GM19395 (cell line): ENCODE measurements around the gene ARHGAP42.
A peak's percentile ranks its signal among the peaks of the same experiment; 100 is the strongest.

Experiments used
- ATAC-seq: cut with Tn5 transposase; IDR thresholded peaks from one replicate; pipeline ENCODE4 v1.9.1; 2021; ENCODE audit warnings: mild to moderate bottlenecking, moderate library complexity; ENCODE audit not compliant: unreplicated experiment

Gene ARHGAP42

DNA sequence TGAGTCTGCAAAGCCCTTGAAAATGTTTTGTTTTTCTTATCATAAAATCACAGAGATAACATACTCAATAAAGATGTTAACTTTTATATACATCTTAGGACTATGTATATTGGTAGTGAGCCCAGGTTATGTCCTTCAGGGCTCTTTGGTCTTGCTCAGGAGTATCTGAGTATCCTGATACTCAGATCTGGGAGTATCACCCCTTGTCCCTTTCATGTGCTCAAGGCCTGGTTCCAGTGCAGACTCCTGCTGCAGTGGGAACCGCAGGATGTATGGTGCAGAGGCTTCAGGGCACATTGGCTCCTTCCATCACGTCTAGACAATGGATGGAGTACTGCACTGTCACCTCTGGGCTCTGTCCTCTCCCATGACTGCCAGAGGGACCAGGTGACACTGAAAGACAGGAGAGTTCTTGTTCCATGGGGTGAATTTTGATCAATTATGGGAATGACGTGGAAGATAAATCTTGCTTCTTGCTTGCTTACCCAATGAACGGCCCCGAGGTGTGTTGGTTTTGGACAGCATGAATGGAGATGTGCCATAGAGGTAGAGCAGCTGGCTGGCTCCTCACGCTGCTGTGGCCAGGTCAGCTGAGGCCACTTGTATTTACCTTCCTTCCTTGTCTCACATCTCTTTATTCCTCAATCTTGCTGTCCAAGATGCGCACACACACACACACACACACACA lies 215.5 kb downstream of the ARHGAP42 start:
- ATAC-seq: no peak

DNA sequence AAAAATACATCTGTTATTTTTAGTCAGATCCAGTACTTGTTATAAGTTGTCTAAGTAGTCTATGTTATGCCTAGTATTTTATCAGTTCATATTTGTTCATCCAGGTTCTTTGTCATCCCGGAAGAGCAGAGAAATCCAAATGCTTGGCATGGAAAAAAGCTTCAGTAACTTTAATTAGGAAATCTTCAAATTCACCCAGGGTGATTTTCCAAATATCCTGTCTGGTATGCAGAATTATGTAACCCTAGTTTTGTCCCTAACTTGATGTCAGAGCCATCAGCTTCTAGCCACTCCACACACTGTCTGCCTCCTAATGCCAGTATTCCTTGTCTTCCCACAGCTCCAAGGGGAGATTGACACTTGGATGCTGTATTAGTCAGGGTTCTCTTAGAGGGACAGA lies 216.2 kb downstream of the ARHGAP42 start:
- ATAC-seq: no peak

DNA sequence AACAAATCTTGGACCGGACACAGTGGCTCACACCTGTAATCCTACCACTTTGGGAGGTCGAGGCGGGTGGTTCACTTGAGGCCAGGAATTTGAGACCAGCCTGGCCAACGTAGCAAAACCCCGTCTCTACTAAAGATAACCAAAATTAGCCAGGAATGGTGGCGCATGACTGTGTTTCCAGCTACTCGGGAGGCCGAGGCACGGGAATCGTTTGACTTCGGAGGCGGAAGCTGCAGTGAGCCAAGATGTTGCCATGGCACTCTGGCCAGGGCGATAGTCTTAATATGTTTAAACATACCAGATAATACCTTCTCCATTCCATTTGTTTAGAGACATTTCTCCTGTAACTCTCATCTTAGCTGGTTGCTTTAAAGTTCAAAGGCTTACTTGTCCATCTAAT lies 218.6 kb downstream of the ARHGAP42 start:
- no peak for ATAC-seq

DNA sequence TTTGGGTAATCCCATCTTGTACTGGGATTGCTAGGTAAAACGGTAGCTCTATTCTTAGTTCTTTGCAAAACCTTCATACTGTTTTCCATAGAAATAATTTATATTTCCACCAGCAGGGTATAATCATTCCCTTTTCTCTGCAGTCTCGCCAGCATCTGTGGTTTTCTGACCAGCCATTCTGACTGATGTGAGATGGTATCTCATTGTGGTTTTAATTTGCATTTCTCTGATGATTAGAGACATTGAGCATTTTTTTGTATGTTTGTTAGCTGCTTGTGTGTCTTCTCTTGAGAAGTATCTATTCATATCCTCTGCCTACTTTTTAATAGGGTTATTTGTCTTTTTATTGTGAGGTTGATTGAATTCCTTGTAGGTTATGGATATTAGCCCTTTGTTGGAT lies 221.7 kb downstream of the ARHGAP42 start:
- ATAC-seq: peak; percentile 54

DNA sequence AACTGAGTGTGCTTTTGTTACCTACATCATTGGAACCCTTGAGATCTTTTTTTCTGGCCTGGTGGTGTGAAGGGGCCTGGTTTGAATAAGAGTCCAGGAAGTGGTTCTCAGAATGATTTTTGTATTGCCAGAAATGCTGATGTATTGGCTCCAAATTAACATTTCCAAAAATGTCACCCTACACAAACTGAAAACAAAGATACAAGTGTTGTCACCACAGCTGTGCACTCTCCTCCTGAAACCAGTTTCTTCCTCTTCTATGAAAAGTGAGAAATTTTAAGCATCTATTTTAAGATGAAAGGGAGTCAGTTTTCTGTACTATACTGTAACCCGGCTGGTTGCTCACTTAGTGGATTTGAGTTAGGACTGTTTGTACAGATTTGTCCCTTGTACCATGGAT lies 223.7 kb downstream of the ARHGAP42 start:
- ATAC-seq: peak; percentile 95

DNA sequence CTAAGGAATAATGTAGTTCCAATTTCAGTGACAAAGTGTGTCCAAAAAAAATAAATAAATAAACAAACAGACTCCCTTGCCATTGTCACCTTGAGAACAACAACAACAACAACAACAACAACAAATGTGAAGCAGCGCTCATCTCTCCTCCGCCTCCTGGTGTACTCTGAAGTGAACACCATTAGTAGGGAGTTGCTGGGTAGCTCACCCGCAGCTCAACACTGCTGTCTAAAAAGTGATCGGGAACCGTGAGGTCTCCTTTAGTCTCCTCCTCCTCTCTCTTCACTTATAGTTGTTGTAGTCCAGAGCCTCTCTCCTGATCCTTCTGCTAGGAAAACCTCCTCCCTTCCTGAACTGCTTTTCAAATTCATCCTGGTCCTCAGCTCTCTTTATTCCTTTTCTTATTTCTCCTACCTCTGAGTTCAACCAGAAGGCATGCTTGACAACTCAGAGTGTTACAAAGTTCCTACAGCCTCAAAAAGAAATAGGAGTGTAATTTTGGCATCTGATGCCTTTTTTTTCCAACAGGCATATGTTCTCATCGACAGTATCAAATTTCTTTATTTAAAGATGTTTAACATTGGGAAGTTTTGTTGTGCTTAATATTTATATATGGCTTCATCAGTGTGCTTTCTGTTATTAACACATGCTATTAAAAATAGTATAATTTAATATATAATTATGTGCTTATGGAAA lies 227.5 kb downstream of the ARHGAP42 start:
- ATAC-seq: no peak

DNA sequence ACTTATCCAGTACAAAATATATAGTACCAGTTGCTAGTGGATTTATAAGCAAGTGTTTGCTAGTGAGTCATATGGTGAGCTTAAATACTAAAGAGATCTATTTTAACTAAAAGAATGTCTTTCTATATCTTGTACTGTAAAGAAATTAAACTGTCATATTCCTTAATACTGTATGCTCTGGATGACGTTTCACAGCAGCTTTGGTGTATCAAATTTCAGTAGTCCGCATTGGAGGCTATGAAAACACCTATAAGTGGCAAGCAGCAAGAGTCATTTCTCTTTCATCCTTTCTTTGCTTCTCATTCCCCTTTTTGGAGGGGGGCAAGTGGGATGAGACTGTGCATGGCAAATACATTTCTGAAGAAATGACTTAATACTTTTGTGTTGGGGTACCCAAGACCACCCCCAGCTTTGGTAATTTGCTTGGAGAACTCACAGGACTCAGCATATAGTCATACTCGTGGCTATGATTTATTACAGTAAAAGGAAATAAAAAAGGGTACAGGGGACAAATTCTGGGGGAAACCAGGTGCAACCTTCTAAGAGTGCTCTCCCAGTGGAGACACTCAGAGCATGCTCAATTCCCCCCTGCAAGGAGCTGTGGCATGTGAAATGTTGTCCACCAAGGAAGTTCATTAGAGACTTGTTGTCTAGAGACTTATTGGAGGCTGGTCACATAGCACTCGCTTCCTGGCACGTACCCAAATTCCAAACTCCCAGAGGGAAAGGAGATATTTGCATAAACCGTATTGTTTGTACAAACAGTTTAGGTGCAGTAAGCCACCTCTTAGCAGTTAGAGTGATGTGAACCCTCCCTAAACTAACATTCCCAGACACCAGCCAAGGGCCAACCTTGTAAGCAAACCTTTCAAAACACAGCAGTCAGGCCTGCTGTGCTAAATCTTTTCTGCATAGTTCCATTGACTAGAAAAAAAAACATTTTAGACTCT lies 231.7 kb downstream of the ARHGAP42 start:
- no peak for ATAC-seq

DNA sequence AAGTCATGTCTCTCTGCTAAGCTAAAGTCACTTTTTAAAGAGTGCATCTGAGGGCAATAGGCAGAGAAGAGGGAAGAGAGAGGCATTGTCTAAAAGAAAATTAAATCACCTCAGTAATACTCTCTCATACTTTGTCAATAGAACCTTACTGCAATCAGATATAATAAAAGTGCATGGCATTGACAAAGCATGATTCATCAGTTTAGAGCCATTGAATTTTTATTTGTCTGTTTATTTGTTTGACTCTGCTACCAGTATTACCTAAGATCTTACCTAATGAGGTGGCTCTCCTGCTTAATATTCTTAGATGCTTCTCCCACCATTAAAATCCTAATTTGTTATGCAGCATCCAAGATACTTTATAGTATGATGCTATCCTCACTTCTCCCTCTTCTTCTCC lies 233.5 kb downstream of the ARHGAP42 start:
- no peak for ATAC-seq

DNA sequence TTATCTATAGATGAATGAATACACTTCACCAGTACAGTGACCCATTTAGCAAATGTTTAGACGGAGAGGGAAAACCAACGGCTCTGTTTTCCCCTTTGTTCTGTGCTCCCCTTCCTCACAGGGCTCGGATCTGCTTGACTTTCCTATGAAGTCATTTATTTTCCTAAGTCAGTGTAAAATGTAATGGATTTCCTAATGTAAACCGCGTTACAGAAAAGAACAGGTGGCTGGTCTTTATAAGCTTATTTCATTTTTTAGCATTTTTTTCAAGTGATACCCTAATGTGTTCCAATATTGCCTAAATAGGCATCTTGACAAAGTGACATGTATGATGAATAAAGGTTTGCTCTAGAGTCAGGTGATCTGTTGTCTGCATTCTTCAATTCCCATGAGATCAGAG lies 235.0 kb downstream of the ARHGAP42 start:
- ATAC-seq: no peak

DNA sequence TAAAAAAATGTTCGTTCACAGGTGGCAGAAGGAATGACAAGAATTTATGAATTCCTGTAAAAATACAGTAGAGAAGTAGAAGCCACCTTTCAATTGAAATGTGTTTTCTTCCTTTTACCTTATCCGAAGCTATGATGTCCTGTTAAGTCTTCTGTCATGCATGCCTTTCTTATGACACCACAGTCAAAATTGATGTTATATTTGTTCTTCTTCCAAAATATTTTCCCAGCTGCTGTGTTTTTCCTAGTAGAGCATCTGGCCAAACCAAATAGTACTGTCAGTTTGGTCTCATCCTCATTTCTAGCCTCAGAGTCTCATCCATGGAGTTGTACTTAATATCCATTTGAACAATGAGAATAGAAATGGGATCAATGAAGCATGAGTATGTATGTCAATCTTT lies 236.5 kb downstream of the ARHGAP42 start:
- ATAC-seq: no peak

DNA sequence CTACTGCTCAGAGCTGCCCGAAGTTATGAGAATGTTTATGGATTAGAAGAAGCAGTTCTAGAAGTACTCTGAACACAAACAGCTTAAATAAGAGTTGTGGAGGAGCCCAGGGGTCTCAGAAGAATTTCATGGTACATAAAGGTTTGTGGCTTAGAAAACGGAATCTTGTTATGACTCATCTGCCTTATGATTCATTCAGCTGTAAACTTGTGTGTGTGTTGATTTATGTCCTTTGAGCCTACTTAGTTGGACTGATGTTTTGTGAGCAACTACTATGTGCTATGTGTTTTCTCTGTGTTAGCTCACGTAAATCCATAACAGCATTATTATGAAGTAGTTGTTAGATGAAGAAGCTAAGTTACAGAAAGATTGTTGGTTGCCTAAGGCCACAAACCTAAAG lies 238.8 kb downstream of the ARHGAP42 start:
- ATAC-seq: peak; percentile 87

DNA sequence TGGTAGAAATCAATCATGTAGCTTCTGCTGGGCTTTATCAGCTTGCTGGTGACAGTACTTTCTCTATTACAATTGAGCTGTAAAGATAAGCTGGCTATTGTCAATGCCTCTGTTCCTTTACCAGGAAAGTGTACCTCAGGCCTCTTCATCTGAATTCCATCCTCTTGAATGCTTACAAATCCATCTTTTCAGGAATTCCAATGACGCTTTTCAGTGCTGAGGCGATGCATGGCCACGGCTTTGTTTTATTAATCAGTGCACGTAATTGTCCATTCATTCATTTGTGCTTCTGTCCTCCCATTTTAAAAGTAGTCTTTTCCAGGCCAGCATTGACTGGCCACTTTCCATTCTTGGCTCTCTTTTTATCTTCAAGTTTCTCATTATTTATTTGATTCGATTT lies 240.5 kb downstream of the ARHGAP42 start:
- no peak for ATAC-seq

DNA sequence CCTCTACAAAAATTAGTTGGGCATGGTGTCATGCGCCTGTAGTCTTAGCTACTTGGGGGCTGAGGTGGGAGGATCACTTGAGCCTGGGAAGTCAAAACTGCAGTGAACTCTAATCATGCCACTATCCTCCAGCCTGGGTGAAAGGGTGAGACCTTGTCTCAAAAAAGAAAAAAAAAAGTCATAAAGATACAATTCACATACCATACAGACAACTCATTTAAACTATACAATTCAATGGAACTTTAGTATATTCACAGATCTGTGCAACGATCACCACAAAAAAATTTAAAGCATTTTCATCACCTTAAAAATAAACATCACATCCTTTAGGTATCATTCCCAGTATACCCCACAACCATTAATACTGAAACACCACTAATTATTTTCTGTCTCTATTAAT lies 241.3 kb downstream of the ARHGAP42 start:
- no peak for ATAC-seq

DNA sequence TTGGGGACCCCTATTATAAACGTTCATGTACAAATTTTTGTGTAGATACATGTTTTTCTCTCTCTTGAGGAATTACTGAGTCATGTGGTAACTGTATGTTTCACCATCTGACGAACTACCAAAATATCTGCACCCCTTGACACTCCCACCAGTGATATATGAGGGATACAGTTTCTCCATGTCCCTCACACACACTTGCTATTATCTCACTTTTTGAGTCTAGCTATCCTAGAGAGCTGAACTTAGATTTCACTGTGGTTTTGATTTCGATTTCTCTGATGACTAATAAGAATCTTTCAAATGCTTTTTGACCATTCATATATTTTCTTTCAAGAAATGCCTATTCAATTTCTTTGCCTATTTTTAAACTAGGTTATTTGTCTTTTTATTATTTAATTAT lies 242.3 kb downstream of the ARHGAP42 start:
- ATAC-seq: peak; percentile 70

DNA sequence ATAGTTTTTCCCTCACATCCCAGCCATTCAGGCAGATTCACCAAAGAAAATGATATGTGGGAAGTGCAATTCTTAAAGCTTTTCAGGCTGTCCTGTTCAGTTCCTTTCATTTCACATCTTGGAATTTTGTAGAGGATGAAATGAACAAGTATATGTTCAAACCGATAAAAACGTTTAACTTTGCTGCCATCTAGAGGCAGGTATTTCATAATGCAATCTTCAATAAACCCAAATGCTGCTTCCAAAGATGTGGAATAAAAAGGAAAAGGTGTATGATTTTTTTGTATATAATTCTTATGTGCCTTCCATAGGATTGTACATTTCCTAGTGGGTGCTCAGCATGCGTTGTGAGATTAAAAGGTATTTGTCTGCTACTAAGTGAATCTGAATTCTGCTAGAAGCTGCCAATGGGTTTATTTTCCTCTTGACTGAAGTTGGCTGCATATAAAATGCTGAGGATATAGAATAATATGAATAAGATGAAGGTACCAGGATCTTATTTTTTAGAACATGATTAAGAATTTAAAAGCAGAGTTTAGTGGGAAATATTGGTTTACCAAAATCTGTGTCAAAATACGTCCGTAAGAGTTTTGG lies 243.2 kb downstream of the ARHGAP42 start:
- no peak for ATAC-seq

DNA sequence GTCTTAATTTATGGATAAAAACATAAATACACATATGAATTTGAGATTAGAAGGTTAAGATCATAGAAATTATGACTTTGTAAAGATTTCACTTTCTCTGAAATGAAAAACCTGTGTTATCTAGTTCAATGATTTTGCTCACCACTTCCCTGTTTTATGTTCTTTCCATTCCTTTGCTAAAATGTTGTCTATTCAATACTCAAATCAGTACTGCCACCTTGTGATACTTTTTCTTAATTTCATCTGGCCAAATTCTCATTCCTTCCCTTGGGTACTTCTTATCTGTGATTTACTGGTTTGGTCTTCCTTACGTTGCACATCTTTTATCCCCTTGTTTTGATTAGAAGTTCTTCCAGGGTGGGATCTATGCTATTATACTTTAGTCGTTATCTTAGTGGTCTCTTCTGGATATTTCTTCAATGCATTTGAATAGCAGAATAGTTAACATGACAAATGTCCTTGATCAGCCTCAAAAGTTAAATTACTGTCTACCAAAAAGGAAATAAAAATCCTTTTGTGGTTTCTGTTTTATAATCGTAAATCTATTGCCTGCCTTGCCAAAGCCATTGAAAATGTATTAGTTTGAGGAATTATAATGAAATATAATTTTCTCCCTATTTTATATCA lies 245.5 kb downstream of the ARHGAP42 start:
- ATAC-seq: no peak

DNA sequence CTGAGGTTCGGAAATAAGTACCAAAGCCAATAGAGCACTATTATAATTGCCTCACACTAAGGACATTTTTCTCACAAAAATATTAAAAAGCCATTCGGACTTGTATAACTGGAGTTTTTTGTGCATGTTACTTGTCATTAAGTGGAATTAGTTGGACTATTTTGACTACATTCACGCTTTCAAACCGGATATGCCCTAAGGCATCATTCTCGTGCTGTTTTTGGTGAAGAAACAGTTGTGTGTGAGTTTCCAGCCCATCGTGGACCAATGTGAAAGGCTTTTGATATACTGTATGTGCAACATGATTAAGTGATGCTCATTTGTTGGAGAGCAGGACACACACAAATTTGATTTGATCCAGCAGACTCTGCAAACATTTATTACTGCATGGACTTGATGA lies 249.7 kb downstream of the ARHGAP42 start:
- ATAC-seq: no peak

DNA sequence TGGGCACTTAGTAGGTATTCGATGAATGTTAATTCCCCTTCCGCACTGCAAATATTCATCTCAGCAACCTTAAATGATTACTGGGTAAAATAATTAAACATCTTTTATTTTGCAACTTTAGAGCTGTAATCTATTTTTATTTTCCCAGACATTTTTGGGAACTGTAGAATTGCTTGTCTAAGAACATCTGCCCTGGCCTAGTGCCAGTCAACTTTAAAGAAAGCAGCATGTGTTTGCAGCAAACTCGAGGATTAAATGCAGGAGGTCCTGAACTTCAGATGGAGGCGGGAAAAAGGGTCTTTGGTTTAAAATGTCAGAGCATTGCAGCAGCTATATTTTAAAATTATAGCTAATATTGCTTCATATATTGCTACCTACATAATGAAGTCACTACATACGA lies 252.5 kb downstream of the ARHGAP42 start:
- no peak for ATAC-seq

DNA sequence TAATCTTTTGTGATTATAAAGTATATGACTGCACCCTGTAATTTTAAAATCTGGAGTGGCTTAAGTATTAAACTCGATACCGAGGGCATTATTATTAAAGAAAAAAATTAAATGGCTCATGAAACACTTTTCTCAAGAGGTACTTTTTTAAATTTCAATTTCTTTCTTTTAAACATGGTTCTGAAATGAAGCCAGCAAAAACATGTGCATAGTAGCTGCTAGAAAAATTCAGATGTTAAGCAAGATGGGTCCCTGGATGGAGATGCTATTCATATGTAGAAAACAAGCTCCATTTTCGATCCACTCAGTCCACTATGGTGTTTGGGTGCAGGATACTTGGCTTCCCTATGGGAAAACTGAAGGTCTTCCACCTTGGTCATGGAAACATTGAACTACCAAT lies 253.0 kb downstream of the ARHGAP42 start:
- ATAC-seq: no peak

DNA sequence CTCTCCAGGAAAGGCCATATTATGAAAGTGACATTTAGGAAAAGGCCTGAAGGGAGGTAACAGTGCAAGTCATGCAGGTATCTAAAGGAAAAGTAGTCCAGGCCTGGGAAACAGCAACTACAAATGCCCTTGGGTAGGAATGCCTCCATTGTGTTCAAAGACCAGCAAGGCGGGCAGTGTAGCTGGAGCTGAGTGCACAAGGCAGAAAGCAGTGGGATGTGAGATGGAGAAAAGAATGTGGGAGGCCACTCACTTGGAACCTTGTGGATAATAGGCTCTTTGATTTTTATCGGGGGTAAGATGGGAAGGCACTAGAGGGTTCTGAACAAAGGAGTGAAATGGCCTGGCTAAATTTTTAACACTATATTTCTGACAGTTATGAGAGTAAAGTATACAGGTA lies 253.9 kb downstream of the ARHGAP42 start:
- no peak for ATAC-seq

DNA sequence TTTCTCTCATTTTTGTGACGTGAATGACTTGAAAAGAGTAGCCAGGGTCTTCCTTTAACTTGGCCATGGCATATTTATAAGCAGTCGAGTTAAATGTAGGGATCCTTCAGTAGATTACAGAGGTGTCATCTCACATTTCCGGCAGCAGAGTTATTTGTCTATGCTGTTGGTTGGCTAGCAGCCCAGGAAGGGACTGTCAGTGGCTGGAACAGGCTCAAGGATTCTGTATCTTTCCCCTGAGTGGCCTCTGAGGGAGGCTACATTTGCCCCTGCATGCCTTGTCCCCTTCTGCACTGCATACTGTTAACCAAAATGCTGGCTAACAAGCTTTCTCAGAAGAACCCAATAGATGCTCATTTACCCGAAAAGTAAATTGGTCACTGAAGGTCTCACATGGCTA lies 254.9 kb downstream of the ARHGAP42 start:
- ATAC-seq: no peak
